NCI-H1930 (cell line): ENCODE data around the gene EOMES.

Experiments
- DNase-seq, 2 experiments: peaks; one replicate each; lab custom pipeline; 2025; lab: John Stamatoyannopoulos, UW

The EOMES gene

DNA sequence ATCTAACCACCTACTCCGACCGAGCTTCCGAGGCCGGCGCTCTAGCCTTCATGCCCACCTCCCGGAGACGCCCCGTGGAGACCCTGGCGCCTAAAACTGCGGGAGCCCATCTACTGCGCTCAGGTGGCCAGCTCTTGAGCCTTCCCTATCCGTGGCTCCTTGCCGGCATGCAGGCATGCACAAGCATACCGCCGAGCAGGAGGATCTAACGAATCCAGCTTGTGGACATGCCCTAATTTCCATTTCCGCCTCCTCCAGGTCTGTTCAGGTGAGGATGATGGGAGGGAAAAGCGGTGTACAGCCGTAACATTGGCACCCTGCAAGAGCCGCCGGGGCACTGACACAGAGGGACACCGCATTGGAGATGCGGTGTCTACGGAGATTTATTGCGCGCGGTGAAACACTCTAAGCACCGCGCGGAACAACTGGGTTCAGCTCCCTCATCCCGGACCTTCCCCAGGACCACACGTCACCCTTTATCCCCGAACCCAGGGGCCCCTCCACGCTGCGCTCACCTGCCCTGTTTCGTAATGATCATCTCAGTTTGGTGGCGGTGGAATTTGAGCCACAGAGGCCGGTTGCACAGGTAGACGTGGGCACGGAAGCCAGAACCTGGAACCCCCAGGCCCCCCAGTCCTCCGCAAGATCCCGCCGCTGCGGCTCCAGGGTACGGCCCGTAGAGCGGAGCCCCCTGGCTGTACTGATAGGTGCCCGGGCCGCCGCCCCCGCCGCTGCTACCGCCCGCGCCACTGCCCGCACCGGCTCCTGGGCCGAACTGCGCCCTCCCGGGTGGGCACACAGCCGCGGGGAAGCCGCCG, 1.0 kb downstream of the EOMES start:
- peak in 1 of 2 experiments; percentile 13 for DNase-seq

DNA sequence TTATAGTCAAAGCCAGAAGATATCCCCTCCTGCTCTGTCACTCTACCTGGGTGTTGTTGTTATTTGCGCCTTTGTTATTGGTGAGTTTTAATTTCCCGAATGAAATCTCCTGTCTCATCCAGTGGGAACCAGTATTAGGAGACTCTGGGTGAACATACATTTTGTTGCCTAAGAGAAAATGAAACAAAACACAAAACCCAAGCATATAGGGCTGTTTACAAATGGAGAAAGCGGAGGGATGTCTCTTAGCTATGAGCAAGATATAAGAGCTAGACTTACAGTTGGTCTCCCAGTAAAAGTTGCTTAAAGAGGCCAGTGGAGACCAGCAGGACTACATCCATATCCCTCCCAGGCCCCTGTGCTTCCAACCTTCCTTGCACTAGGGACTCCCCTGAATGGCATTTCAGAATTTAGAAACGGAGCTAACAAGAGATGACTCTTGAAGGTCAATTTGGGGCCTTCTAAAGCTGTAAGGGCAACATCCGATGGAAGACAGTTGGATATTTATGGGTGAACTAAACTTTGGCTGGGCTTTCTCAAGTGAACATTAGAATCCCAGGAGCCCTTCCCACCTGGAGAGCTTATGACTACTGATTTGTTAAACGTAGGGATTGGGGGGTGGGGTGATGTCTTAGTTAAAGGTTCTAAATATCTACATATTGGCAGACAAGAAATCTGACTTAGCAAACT, 2.7 kb downstream of the EOMES start:
- no peak for DNase-seq

DNA sequence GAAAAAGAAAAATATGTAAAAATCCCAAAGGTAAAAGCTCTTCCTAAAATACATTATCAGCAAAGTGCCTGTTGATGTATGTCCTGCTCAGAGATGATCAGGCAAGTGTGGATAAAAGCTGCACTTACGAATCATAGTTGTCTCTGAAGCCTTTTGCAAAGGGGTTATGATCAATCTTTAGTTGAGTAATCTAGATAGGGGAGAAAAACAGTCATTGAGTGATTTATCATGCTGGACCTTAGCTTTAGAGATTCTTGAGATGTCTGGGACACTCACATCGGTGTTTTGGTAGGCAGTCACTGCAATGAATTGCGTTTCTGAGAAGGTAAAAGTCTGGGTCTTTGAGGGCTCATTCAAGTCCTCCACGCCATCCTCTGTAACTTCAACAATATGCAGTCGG, 3.7 kb downstream of the EOMES start:
- DNase-seq = no peak

DNA sequence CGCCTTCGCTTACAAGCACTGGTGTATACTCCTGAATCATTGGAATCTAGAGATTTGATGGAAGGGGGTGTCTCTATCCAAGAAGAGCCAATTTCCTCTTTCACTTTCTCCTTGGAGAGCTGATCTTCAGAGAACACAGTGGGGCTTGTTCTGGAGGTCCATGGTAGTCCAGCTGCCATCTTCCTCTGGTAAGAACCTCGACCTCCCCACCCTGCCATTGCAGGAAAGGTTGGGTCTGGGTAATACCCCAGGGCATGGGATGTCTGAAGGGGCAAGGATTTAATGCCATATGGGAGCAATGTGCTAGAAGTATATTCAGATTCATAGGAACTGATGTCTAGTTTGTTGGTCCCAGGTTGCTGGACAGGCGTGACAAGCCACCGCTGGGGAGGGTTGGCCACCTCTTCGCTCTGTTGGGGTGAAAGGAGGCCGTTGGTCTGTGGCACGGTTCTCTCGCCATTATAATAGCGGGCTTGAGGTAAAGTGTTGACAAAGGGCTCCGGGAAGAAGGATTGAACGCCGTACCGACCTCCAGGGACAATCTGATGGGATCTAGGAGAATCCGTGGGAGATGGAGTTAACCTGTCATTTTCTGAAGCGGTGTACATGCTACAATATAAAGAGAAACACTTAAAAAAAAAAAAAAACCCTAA, 4.8 kb downstream of the EOMES start:
- no peak for DNase-seq

DNA sequence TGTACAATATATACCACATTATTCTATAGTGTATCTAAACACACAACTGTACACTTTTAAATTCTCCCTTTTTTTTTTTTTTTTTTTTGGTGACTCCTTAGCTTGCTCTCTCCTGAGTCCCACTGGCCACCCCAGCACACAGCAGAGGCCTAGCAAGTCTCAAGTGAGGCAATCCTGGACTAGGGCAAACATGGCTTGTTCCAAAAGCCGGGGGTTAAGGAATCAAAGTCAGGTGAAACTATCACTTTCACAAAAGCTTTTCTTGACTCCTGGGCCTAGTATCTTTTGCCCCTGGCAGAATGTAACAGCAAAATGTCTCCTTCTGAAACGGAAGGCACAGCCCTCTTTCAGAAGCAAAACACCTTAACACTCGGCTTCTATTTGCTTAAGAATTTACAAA, 5.8 kb downstream of the EOMES start:
- DNase-seq = no peak

DNA sequence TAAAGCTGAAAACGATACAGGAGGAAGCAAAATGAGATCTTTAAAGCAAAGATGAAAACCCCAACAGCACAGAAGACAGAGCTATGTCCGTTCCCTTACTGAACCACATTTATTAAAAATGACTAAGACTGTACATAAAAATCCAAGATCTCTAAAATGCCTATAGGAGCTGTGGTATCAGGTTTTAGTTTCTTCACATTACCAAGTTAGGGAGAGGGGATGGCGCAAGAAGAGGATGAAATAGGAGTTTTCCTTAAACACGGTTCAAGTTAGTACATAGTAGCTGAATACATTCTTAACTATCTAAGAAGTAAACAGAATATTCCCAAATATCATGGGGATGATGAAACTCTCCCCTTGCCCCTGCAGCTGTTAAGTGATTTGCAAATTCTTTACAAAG, 6.3 kb downstream of the EOMES start:
- DNase-seq = no peak

DNA sequence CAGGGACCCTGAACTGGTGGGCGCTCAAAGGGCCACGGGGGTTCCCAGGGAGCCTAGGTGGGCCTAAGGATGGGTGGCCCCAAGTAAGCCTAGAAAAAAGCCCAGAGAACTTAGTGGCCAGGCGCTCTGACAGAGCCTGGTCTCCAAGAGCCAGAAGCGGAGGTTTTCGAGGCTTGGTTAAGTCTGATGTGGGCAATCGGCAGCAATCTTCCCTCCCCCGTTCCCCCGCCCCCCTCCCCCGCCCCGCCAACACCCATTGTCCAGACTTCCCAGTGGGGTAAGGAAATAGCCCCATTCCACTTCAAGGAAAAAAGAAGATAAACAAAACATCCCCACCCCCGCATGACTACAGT, 6.7 kb downstream of the EOMES start:
- no peak for DNase-seq

DNA sequence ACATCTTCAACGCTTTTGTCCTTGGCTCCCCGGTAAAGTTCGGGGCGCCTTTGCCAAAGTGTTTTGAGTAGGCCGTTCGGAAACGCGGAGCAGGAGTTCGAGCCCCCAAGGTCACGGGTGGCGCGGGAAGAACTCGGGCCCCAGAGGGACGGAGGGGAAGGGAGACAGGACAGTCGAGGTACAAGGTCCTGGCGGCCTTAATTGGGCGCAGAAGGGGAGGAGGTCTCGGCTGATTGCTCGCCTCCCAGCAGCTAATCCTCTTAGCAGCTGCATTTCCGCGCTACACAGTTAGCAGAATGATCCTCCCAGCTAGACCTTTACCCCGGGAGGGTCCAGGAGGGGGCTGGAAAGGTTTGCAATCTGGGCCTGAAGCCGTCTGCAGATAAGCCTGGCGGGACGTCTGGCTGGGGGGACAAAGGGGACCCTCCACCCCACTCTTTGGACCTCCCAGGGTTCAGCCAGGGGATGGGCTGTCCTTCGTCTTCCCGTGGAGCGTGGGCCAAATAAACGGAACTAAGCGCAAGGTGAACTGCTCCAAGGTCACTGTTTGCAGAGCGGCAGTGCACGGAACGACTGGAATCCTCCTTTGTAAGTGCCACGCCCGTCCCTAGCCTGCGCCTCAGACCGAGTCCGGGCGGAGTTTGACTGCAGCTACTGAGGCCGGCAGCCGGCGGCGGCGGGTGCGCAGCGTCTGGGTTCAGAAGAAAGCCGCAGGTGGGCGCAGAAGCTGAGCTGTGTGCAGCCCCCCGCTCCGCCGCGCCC, 7.2 kb downstream of the EOMES start:
- no peak for DNase-seq

DNA sequence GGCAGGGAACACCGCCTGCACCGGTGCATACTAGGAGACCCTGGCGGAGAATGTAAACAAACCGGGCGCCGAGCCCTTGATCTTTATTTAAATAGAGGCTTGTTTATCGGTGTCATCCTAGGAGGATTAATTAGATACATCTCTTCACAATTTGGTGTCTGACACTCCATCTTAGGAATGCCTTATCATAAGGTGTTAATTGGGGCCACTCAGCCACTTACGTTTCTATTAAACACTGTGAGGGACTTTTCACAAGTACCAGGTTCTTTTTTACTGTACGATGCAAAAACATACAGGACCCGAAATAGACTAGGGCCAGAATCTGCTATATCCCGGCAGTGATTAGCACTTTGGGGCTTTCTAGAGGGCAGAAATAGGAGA, 8.0 kb downstream of the EOMES start:
- DNase-seq = no peak

DNA sequence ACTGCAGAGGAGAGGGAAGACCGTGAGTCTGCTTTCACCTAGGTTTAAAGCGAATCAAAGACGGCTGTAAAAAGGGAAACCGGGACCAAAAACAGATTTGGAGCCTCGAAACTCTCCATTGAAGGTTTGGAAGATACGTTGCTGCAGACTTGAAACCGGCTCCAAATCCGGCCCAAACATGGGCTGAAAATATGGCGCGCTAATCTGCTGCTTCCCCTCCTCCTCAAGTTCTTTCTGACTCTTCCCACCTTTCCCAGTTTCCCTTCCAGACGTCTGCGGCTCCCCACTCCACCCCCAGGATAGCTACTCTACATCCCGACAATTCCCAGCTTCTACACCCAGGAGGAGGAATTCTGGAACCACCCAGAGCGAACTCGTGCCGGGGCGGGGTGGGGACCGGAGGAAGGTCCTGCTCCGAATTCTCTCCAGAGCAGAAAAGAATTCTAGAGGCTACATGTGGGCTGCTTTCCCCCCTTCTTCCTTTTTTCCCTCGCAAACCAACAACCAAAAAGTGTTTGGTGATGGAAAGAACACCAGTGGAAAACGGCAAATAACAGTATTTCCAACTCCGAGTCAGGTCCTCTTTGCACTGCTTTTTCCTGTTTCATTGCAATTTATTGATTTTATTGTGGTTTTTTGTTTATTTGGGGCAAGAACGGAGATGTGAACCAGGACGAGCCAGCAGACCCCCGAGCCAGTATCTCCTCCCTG, 8.5 kb downstream of the EOMES start:
- no peak for DNase-seq

DNA sequence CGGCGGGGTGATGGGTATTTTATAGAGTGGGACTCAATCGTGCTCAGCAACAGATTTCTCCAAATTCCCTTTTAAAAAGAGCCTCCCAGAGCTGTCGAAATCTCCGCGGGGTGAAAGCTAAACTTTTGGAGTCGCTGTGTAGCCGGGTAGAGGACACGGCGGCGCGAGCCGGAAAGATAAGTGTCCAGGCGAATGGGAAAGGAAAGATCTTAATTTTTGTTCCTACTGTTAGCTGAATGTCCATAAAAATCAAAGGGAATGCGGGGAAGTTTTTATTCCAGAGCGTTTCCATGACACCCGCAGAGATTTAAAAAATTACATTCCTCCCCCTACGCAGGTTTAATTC, 9.1 kb downstream of the EOMES start:
- DNase-seq = no peak

DNA sequence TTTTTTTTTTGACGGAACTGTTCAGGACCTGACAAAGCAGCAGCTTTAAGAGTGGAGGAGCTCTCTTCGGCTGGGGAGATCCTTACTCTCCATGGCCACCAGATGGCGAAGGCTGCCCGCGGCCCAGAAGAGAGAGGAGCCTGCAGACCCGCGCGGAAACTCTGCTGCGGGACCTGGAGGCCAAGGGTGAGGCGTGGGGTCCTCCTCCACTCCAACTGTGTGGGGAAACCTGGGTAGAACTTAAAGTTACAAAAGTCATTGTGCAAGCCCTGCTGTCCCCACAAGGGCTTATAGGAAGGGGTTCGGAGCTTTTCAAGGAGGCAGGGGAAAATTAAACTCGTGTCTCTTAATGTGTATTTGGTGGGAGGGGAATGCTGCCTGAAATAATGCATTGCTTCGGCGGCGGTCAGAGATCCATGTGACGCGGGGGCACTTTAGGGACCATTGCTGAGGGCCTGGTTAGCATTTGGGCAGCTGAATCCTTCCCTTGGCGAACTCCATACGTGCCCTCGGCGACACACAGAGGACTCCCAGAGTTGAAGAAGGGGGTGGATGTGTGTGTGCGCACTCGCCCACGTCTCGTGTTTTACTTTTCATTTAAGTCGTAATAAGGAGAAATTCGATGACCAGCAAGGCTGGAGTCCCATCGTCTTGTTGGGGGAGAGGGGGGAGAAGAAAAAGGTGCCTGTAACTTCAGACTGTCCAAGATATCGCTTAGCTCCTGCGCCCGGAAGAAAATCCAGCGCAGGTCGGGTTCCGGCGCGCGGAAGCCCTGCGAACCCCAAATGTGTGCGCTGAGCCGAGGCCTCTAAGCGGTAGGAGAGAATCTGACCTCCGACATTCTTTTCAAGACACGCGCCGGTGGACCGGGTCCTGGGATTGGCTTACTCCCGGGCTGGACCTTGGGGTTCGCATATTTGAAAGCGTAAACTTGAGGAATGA, 9.7 kb downstream of the EOMES start:
- DNase-seq = peak; percentile 28 to 35

DNA sequence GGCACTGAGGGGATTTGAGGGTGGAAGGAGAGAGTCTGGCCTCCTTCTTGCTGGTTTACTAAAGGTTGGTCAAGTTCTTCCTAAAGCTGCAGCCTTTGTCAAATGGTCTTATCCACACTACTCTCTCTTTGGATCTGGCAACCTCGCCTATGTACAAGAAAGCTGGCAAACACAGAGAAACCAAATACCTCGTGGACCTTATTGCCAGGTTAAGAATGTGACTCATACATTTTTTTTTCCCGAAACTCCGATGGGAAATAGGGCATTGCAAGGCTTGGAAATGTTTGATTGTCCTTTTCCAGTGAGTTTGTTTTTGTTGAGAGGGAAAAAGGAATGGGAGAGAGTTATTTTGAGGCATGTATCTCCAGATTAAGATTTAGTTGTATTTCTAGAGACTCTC, 13.9 kb downstream of the EOMES start:
- DNase-seq = no peak

DNA sequence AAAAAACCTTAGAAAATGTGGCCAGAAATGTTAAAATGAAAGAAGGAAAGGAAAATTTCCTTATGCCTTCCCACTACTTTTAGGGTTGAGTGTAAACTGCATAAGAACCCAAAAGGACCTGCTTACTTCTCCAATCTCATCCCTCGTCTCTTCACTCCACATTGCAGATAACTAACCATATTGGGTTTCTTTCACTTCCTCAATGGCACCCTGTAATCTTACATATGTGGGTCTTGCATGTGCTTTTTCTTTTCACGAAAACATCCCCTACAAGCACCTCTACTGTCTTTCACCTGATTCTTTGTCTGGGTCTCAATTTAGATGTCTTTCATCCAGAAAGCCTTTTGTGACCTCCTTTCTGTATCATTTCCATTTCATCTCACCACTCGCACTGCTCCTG, 23.1 kb downstream of the EOMES start:
- no peak for DNase-seq

DNA sequence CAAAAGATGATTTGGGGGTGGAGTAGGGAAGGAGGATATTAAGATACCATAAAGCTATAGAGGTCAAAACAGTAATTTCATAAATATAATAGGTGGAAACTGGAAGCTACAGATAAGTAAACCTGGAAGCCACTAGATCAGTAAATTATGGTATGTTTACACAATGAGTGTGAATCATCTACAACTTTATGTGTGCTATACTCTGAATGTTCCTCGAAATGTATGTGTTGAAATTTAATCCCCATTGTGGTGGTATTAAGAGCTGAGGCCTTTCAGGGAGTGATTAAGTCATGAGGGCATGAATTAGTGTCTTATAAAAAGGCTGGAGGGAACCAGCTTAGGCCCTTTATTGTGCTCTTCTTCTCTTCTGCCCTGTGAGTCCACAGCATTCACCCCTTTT, 25.2 kb downstream of the EOMES start:
- DNase-seq = no peak

DNA sequence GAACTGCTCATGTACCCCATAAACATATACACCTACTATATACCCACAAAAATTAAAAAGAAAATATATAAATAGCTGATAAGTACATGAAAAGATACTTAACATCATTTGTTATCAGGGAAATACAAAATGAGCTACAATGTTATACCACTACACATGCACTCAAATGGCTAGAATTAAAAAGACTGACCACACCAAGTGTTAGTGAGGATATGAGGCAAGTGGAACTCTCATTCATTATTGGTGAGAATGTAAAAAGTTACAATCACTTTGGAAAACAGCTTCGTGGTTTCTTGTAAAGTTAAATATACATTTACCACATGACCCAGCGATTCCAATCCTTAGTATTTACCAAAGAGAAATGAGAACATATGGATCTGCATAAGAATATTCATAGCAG, 26.5 kb downstream of the EOMES start:
- no peak for DNase-seq

DNA sequence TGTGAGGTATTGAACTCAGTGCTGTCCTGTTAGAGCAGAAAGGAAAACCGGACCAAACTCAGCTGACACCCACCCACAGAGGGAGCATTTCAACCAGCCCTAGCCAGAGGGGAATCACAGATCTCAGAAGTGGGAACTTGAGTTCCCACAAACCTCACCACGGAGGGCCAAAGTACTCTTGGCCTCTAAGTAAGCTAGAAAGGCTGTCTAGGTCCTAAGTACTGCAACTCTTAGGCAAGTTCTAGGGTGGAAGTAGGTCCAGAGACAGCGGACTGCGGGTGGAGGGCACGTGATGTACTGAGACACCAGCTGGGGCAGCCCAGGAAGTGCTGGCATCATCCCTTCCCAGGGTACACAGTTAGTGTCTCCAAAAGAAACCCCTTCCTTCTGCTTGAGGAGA, 34.1 kb downstream of the EOMES start:
- DNase-seq = no peak

DNA sequence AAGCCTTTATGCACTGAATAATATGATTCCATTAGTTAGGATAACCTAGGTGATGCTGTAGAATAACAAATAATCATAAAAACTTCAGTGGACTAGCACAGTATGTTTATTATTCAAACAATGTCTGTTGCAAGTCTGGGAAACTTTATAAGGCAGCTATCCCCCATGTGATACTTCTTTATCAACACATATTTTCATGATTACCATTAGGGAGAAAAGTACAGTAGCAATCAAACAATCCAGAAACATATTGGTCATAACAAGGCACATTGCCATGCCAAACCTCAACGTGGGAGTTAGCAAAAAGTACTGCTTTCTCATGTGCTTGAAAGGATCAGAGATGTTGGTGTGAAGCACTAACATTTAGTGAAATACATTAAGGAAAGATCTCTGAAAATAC, 35.5 kb downstream of the EOMES start:
- DNase-seq = no peak

DNA sequence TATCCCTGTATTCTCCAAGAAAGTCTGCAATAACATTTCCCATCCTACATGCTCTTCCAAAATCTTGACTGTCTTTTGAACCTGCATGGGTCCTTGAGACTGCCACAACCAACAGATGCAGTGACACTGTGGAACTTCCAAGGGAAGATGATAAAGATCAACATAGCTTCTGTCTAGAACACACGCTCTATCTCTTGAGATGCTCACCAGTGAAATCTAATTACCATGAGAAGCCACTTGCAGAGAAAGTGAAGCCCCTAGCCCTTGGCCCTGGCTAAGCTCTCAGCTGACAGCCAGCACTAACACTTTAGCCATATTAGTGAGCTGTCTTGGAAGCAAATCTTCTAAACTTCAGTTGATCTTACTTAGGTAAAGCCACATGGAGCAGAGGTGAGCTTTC, 36.6 kb downstream of the EOMES start:
- DNase-seq = no peak

DNA sequence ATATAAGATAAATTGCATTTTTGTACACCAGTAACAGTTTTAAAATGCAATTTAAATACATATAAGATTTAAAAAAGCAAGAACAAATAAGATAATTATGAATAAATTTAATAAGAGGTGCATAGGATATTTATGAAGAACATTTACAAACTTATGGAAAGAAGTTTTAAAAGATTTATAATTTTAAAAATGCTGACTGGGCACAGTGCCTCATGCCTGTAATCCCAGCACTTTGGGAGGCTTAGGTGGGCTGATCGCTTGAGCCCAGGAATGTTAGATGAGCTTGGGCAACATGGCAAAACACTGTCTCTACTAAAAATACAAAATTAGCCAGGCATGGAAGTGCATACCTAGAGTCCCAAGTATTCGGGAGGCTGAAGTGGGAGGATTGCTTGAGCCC, 37.8 kb downstream of the EOMES start:
- DNase-seq = no peak

DNA sequence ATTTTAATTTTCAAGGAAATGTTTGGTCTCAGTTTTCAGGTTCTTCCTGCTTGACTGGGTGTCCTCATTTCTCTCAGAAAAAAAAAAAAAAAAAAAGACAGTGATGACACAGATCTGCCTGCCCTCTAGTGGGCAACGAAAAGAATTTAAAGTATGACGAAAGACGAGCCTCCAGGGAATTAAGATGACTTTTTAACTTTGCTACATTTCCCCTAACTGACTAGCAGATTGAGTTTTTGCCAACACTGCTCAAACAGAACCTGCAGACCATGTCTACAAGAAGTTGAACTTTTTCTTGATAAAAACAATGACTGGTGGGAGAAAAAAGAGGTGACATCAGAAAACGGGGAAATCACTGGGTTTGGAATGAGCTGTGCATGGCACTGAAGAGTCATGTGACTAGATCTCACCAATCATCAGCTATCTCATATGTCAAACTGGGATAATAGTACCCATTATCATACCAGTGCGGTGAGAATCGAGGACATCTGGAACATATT, 40.8 kb downstream of the EOMES start:
- peak in 1 of 2 experiments; percentile 9 for DNase-seq
